ENCODE measurements around the gene BAD.

DNA sequence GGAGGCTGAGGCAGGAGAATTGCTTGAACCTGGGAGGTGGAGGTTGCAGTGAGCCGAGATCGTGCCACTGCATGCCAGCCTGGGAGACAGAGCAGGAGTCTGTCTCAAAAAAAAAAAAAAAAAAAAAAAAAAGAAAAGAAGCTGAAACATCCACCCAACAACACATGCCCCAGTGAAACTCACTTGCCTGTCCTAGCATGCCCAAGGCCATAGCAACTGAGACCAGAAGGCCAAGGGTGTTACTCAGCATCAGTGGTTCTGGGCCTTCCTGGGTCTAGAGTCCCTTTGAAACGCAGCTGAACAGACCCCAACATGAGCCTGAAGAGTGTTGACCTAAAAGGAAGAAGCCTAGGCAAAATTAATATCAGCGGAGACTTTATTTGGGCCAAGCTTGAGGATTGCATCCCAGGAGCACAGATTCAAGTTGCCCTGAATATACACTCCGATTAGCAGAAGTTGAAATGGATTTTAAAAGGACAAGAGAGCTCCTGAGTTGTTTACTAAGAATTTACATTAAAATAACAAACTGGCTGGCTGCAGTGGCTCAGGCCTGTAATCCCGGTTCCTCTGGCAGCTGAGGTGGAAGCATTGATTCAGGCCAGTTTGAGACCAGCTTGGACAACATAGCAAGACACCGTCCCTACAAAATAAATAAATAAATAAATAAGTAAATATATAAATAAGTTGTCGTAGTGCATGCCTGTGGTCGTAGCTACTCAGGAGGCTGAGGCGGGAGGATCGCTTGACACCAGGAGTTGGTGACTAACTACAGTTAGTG lies 40.4 kb upstream of the BAD start:
- TF ChIP-seq, protein P1, sequence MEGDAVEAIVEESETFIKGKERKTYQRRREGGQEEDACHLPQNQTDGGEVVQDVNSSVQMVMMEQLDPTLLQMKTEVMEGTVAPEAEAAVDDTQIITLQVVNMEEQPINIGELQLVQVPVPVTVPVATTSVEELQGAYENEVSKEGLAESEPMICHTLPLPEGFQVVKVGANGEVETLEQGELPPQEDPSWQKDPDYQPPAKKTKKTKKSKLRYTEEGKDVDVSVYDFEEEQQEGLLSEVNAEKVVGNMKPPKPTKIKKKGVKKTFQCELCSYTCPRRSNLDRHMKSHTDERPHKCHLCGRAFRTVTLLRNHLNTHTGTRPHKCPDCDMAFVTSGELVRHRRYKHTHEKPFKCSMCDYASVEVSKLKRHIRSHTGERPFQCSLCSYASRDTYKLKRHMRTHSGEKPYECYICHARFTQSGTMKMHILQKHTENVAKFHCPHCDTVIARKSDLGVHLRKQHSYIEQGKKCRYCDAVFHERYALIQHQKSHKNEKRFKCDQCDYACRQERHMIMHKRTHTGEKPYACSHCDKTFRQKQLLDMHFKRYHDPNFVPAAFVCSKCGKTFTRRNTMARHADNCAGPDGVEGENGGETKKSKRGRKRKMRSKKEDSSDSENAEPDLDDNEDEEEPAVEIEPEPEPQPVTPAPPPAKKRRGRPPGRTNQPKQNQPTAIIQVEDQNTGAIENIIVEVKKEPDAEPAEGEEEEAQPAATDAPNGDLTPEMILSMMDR (IDR thresholded peaks at IDR 0.05): no peak
- TF ChIP-seq POLR2A (IDR thresholded peaks at IDR 0.05): no peak

Data from heart left ventricle (tissue), 13 donors.